HepG2 (cell line): ENCODE results near the gene EYA3. TPM values are rescaled to one million over a fixed set of nuclear protein-coding genes. Genes with fewer than 3 reads are reported as not detected.

ENCODE experiments used
- ATAC-seq: fragments of 200-7000 bp; cut with Tn5 transposase; 3 replicates; pipeline ENCODE4 v1.9.1; 2020; ENCODE audit warnings: mild to moderate bottlenecking, moderate library complexity
- BruUV-seq: library from RNA; stranded (reverse); fragments of 400-500 nt; replicated peaks from 2 replicates; lab custom pipeline; 2021; lab: Mats Ljungman, UMichigan
- CTCF ChIA-PET: fragments of 300-600 bp; formaldehyde crosslinking; extraction: SDS; loops from one replicate; lab custom pipeline; 2021; ENCODE audit warnings: low total read pairs, inconsistent platforms, low intra/inter-chr PET ratio; lab: Yijun Ruan, JAX
- POLR2A ChIA-PET: fragments of 350-600 bp; sonication (Branson Sonifier 250); formaldehyde crosslinking; loops from one replicate; lab custom pipeline; 2020; ENCODE audit warnings: antibody characterized with exemption, inconsistent platforms; lab: Yijun Ruan, JAX
- DNase-seq: peaks from one replicate; pipeline ENCODE4 v3.0.0-alpha.2; 2015; ENCODE audit warnings: low spot score
- FAIRE-seq: peaks from 3 replicates; lab custom pipeline; 2011; peaks lifted over from hg19 to GRCh38; lab: Jason Lieb, UNC
- H2AFZ ChIP-seq: one replicate; pipeline ENCODE4 v1.6.1; 2011; ENCODE audit warnings: low read length, inconsistent platforms
- H3K27ac ChIP-seq: fragments of 300-600 bp; 3 replicates; pipeline ENCODE4 v1.8.0; 2011; ENCODE audit warnings: mixed run types, mild to moderate bottlenecking, mixed read lengths, low read length, inconsistent platforms; ENCODE audit not compliant: insufficient read depth; ENCODE audit errors: extremely low read length
- H3K27me3 ChIP-seq, 2 experiments: fragments of 200-600 bp in 1 of 2; 2 replicates in 1 of 2; 3 replicates in 1 of 2; pipeline versions ENCODE4 v1.6.0 to v1.8.0; 2011; ENCODE audit warnings: low read length in 2 of 2, mild to moderate bottlenecking in 2 of 2, moderate library complexity in 2 of 2, inconsistent platforms in 1 of 2; ENCODE audit not compliant: insufficient read depth in 2 of 2, control insufficient read depth in 1 of 2
- H3K36me3 ChIP-seq, 2 experiments: fragments of 200-600 bp in 1 of 2; replicated peaks in 1 of 2; 2 replicates in 1 of 2; 3 replicates in 1 of 2; pipeline versions ENCODE4 v1.5.1 to v1.8.0; 2011; ENCODE audit warnings: low read length in 2 of 2, inconsistent platforms in 1 of 2; ENCODE audit not compliant: insufficient read depth in 2 of 2, control insufficient read depth in 1 of 2
- H3K4me1 ChIP-seq: 2 replicates; pipeline ENCODE4 v1.5.1; 2012; ENCODE audit warnings: low read length, inconsistent platforms; ENCODE audit not compliant: insufficient read depth
- H3K4me2 ChIP-seq: 2 replicates; pipeline ENCODE4 v1.6.0; 2011; ENCODE audit warnings: low read depth, low read length, inconsistent platforms
- H3K4me3 ChIP-seq, 3 experiments: fragments of 200-600 bp in 1 of 3; sonication (generic), shearing (Covaris generic) in 1 of 3; replicated peaks in 1 of 3; 2 replicates each; pipeline ENCODE4 v1.5.1; 2011 to 2016; ENCODE audit warnings: low read length in 3 of 3, inconsistent platforms in 2 of 3, low read depth in 2 of 3, mild to moderate bottlenecking in 2 of 3, control low read depth in 1 of 3, mixed read lengths in 1 of 3; ENCODE audit not compliant: insufficient read depth in 1 of 3
- H3K79me2 ChIP-seq: one replicate; pipeline ENCODE4 v1.6.1; 2011; ENCODE audit warnings: low read length, inconsistent platforms; ENCODE audit not compliant: insufficient read depth
- H3K9ac ChIP-seq: 2 replicates; pipeline ENCODE4 v1.6.0; 2011; ENCODE audit warnings: mild to moderate bottlenecking, low read depth, low read length, inconsistent platforms; ENCODE audit not compliant: insufficient read depth
- H3K9me3 ChIP-seq: 2 replicates; pipeline ENCODE4 v1.5.1; 2012; ENCODE audit warnings: mild to moderate bottlenecking, low read length
- H4K20me1 ChIP-seq: 2 replicates; pipeline ENCODE4 v1.6.0; 2011; ENCODE audit warnings: inconsistent platforms, mild to moderate bottlenecking, low read length, moderate library complexity; ENCODE audit not compliant: insufficient read depth
- BRCA1 ChIP-seq: sonication (generic); formaldehyde crosslinking; IDR thresholded peaks from 2 replicates; pipeline ENCODE4 v1.4.0; 2020; ENCODE audit warnings: missing genetic modification reagents
- CENPX ChIP-seq: sonication (generic); formaldehyde crosslinking; IDR thresholded peaks from 2 replicates; pipeline ENCODE4 v1.9.0; 2021; ENCODE audit warnings: mild to moderate bottlenecking, missing genetic modification reagents, moderate library complexity
- CREM ChIP-seq, 2 experiments: sonication (generic) in 1 of 2; formaldehyde crosslinking in 1 of 2; IDR thresholded peaks; 2 replicates each; pipeline versions ENCODE4 v1.4.0 to v1.6.1; 2016 to 2020; ENCODE audit warnings: antibody characterized with exemption in 1 of 2, mild to moderate bottlenecking in 1 of 2, missing genetic modification reagents in 1 of 2
- GABPB1 ChIP-seq: IDR thresholded peaks from 2 replicates; pipeline ENCODE4 v1.6.1; 2016; ENCODE audit warnings: mild to moderate bottlenecking, missing genetic modification reagents, moderate library complexity, missing compliant biosample characterization
- HMGA1 ChIP-seq: sonication (generic); formaldehyde crosslinking; conservative IDR thresholded peaks from 2 replicates; pipeline ENCODE4 v1.4.0; 2020; ENCODE audit warnings: missing genetic modification reagents
- KLF16 ChIP-seq, 2 experiments: sonication (generic) in 1 of 2; formaldehyde crosslinking in 1 of 2; IDR thresholded peaks; 2 replicates each; pipeline versions ENCODE4 v1.6.1 to v1.8.0; 2016 to 2023; ENCODE audit warnings: missing genetic modification reagents in 2 of 2, missing compliant biosample characterization in 1 of 2
- MAZ ChIP-seq, 2 experiments: sonication (generic) in 1 of 2; formaldehyde crosslinking in 1 of 2; IDR thresholded peaks; 2 replicates each; pipeline versions ENCODE4 v1.5.0 to v1.6.1; 2012 to 2020; ENCODE audit warnings: low read depth in 2 of 2, mild to moderate bottlenecking in 2 of 2, borderline replicate concordance in 1 of 2, improper control_type of control experiment in 1 of 2, low read length in 1 of 2, missing genetic modification reagents in 1 of 2, moderate library complexity in 1 of 2
- TBX2 ChIP-seq: sonication (generic); formaldehyde crosslinking; IDR thresholded peaks from 2 replicates; pipeline ENCODE4 v1.5.0; 2020; ENCODE audit warnings: missing genetic modification reagents, mild to moderate bottlenecking, borderline replicate concordance
- ZNF317 ChIP-seq: sonication (generic); formaldehyde crosslinking; IDR thresholded peaks from 2 replicates; pipeline ENCODE4 v1.5.0; 2020; ENCODE audit warnings: mild to moderate bottlenecking, missing genetic modification reagents
- ZNF709 ChIP-seq: sonication (generic); formaldehyde crosslinking; IDR thresholded peaks from 2 replicates; pipeline ENCODE4 v1.5.0; 2020; ENCODE audit warnings: mild to moderate bottlenecking, missing genetic modification reagents
- WGBS: methylation state at CpG from one replicate; pipeline ENCODE4 v1.1.6; 2017; ENCODE audit warnings: low lambda C conversion rate; 5-methylcytosine and 5-hydroxymethylcytosine counted together
- in situ Hi-C: cut with HindIII; loops from 2 replicates; pipeline ENCODE4 v1.10.0; 2017; ENCODE audit warnings: low pct_unique_long_range_greater_than_20kb; ENCODE audit not compliant: extremely low pct_ligation_motif_present
- intact Hi-C: fragments of 100-400 bp; cut with micrococcal nuclease; formaldehyde crosslinking; loops from one replicate; pipeline ENCODE4 v1.10.0; 2022; ENCODE audit not compliant: unreplicated experiment
- polyA plus RNA-seq, 8 experiments: library from polyadenylated mRNA; depleted of rRNA in 3 of 8; stranded (reverse) in 7 of 8; unstranded in 1 of 8; fragments of >200 nt; fragmentation: Illumina TruSeq in 4 of 8; extraction: Trizol in 4 of 8; gene quantifications; 2 replicates each; pipeline versions ENCODE4 v1.2.1 to v1.2.3, GENCODE V29; 2011 to 2016; ENCODE audit warnings: low read depth in 4 of 8, missing spikeins in 1 of 8, mixed read lengths in 1 of 8; ENCODE audit not compliant: insufficient read depth in 1 of 8
- total RNA-seq, 5 experiments: library from RNA; depleted of rRNA; stranded (reverse); fragments of >200 nt; fragmentation: Illumina TruSeq; extraction: Trizol; gene quantifications; 2 replicates each; pipeline ENCODE4 v1.2.3, GENCODE V29; 2016; ENCODE audit warnings: low read depth in 1 of 5
- TF ChIP-seq, protein P1 (sequence below): sonication (generic); formaldehyde crosslinking; IDR thresholded peaks from 2 replicates; pipeline ENCODE4 v1.4.0; 2020; ENCODE audit warnings: missing genetic modification reagents
- TF ChIP-seq, protein P2 (sequence below): sonication (generic); formaldehyde crosslinking; IDR thresholded peaks from 2 replicates; pipeline ENCODE4 v1.9.0; 2021; ENCODE audit warnings: missing genetic modification reagents, borderline replicate concordance
- TF ChIP-seq, protein P3 (sequence below): IDR thresholded peaks from 2 replicates; pipeline ENCODE4 v1.6.1; 2016; ENCODE audit warnings: low read depth, borderline replicate concordance

EYA3 gene
- total and polyA plus RNA-seq, 2 of the 13 experiments (the other 11 are each of a cell fraction or from before 2014, with no cell fraction given), result 13.9 to 19.7 TPM

DNA sequence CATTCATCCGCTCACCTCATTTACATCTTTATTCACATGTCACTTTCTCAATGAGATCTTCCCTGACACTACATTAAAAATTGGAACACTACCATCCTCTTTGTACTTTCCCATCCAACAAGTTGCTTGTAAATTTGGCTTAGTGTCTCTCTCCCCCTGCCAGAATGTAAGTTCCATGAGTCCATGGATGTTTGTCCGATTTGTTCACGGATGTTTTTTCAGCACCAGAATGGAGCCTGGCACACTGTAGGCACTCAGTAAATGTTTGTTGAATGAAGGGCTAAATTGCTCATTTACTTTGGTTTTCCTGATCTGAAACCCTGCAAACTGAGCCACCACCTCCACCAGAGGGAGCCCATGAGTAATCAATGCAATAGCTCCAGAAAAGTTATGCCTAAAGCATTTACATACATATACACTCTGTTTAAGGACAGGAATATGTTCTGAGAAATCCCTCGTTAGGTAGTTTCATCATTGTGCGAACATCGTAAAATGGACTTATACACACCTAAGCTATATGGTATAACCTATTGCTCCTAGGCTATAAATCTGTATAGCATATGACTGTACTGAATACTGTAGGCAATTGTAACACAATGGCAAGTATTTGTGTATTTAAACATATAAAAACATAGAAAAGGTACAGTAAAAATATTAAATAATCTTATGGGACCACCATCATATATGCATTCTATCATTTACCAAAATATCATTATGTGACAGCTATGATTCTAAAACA is 2.8 kb upstream of the EYA3 start:
- 2% methylated on average over 6 of the region's 6 CpGs for WGBS
- no TSS peak for BruUV-seq
- in situ Hi-C loops (loop anchor here (5.0 to 25.0 kb wide), 2 partner anchors 116 to 271 kb away; partner anchors contain the start of gene PHACTR4), intact Hi-C loops (loop anchor here (1.0 to 10.0 kb wide), 4 partner anchors 22 to 278 kb away; partner anchors contain the start of gene PHACTR4)
- CTCF ChIA-PET, result interaction anchor here (1.8 to 3.4 kb wide), 2 partner anchors 21 to 118 kb away, joined by 17 to 34 read pairs; no protein-coding TSS in a partner anchor
- Histone ChIP-seq H3K79me2 (peaks cover 20% of the 10 kb centered on the region), H3K27me3 (no peaks in the 10 kb centered on the region; a peak in 1 of 5 replicates), H3K9me3 (no peaks in the 10 kb centered on the region), H3K27ac (no peak overlapping the region), H3K4me2 (peak overlapping the region; percentile 40; the same call in 1 of the 2 replicates), H4K20me1 (peaks cover 3% of the 10 kb centered on the region; the same call in 1 of the 2 replicates), H3K4me1 (peaks cover 25% of the 10 kb centered on the region), H3K4me3 (no peak overlapping the region), H3K9ac (no peak overlapping the region), H2AFZ (peak overlapping the region; percentile 30), H3K36me3 (no peaks in the 10 kb centered on the region)
- FAIRE-seq (peak; percentile 21), ATAC-seq (peak; percentile 7; the same call in 1 of the 3 replicates), DNase-seq (peak; percentile 61)
- POLR2A ChIA-PET, result interaction anchor here (0.6 to 1.1 kb wide), 4 partner anchors 13 to 277 kb away, joined by 3 to 5 read pairs (median 4); no protein-coding TSS in a partner anchor
- TF ChIP-seq KLF16 (CRISPR knock-in tag; IDR thresholded peaks at IDR 0.05) (peak in 1 of 2 experiments; percentile 24; a peak in 1 of 4 replicates), ZNF317 (no peak), MAZ (IDR thresholded peaks at IDR 0.05; ENCODE audit: borderline replicate concordance, low read depth, low read length) (no peak), MAZ (CRISPR knock-in tag; IDR thresholded peaks at IDR 0.05; ENCODE audit: low read depth) (no peak), ZNF709 (no peak), TBX2 (CRISPR knock-in tag) (no peak), CENPX (CRISPR knock-in tag) (no peak), HMGA1 (CRISPR knock-in tag) (no peak), CREM (IDR thresholded peaks at IDR 0.05) (no peak), CREM (CRISPR knock-in tag; IDR thresholded peaks at IDR 0.05) (no peak), BRCA1 (CRISPR knock-in tag) (no peak), GABPB1 (CRISPR knock-in tag) (no peak)
- TF ChIP-seq, protein P1, sequence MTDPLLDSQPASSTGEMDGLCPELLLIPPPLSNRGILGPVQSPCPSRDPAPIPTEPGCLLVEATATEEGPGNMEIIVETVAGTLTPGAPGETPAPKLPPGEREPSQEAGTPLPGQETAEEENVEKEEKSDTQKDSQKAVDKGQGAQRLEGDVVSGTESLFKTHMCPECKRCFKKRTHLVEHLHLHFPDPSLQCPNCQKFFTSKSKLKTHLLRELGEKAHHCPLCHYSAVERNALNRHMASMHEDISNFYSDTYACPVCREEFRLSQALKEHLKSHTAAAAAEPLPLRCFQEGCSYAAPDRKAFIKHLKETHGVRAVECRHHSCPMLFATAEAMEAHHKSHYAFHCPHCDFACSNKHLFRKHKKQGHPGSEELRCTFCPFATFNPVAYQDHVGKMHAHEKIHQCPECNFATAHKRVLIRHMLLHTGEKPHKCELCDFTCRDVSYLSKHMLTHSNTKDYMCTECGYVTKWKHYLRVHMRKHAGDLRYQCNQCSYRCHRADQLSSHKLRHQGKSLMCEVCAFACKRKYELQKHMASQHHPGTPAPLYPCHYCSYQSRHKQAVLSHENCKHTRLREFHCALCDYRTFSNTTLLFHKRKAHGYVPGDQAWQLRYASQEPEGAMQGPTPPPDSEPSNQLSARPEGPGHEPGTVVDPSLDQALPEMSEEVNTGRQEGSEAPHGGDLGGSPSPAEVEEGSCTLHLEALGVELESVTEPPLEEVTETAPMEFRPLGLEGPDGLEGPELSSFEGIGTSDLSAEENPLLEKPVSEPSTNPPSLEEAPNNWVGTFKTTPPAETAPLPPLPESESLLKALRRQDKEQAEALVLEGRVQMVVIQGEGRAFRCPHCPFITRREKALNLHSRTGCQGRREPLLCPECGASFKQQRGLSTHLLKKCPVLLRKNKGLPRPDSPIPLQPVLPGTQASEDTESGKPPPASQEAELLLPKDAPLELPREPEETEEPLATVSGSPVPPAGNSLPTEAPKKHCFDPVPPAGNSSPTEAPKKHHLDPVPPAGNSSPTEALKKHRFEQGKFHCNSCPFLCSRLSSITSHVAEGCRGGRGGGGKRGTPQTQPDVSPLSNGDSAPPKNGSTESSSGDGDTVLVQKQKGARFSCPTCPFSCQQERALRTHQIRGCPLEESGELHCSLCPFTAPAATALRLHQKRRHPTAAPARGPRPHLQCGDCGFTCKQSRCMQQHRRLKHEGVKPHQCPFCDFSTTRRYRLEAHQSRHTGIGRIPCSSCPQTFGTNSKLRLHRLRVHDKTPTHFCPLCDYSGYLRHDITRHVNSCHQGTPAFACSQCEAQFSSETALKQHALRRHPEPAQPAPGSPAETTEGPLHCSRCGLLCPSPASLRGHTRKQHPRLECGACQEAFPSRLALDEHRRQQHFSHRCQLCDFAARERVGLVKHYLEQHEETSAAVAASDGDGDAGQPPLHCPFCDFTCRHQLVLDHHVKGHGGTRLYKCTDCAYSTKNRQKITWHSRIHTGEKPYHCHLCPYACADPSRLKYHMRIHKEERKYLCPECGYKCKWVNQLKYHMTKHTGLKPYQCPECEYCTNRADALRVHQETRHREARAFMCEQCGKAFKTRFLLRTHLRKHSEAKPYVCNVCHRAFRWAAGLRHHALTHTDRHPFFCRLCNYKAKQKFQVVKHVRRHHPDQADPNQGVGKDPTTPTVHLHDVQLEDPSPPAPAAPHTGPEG (CRISPR knock-in tag), result no peak
- TF ChIP-seq, protein P2, sequence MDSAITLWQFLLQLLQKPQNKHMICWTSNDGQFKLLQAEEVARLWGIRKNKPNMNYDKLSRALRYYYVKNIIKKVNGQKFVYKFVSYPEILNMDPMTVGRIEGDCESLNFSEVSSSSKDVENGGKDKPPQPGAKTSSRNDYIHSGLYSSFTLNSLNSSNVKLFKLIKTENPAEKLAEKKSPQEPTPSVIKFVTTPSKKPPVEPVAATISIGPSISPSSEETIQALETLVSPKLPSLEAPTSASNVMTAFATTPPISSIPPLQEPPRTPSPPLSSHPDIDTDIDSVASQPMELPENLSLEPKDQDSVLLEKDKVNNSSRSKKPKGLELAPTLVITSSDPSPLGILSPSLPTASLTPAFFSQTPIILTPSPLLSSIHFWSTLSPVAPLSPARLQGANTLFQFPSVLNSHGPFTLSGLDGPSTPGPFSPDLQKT (CRISPR knock-in tag), result no peak
- TF ChIP-seq, protein P3, sequence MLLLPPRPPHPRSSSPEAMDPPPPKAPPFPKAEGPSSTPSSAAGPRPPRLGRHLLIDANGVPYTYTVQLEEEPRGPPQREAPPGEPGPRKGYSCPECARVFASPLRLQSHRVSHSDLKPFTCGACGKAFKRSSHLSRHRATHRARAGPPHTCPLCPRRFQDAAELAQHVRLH (CRISPR knock-in tag), result no peak
